ENCODE measurements around the gene ATXN1. TPM values are rescaled to one million over a fixed set of nuclear protein-coding genes. Genes with fewer than 3 reads are reported as not detected.

The ATXN1 gene
- total RNA-seq, 1 experiment from 2014 or later = 8.1 TPM

DNA sequence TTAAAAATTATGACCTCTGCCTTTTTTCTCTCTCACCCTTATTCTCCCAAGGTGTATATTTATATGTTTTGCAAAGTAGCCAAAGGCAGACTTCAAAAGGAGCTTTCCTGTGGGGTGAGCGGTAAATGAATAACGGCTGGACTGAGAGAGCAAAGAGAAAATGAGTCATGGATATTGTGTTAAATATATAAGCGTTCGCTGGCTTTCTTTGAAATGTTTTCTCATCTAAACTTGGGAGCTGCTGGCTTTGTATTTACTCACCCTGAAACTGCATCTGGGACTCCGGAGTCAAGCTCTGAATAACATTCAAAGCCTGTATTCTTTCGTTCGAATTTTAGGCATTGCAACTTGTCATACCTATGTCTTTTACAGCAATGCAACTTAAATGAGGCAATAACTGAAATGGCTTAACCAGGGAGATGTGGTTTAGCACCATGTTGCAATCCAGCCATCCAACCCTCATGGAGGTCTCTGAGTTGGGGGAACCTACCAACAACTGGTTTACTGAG, 32.0 kb downstream of the ATXN1 start:
- ChIA-PET POLR2A (no interaction called here), CTCF (no interaction called here)
- H3K4me1 Mint-ChIP-seq = peaks cover 11% of the 10 kb centered on the region

DNA sequence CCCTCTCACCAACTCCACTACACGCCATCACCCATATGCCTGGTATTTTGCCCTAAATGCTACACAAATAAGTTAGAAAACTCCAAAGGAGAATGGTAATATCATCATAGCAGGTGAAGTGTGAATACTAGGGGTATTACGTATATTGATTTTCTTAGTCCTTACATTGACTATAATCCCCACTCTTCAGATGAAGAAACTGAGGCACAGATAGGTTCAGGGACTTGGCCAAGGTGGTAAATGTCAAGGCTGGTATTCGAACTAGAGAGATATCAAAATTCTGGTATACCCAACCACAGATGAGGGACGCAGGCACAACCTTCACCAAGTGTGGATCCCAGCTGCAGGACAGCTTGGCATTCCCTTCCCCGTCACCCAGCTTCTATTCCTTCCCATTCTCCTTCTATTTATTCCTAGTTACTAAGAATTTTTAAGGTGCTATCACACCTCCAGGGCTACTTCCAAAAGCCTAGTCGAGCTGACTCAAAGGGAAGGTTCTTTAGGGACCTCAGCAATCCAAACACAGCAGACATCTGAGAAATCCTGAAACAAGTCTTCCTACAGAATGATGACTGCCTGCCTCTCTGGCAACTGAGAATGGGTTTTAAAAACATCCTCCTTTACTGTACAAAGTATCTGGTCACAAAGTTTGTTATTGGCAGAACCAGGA, 32.6 kb downstream of the ATXN1 start:
- Mint-ChIP-seq H3K4me3 (no peak overlapping the region), H3K27ac (no peak overlapping the region), H3K4me1 (peaks cover 17% of the 10 kb centered on the region), H3K36me3 (no peaks in the 10 kb centered on the region), H3K9me3 (no peaks in the 10 kb centered on the region), H3K27me3 (ENCODE audit: low read depth) (no peaks in the 10 kb centered on the region)
- CTCF ChIA-PET = no interaction called here
- TF ChIP-seq ZNF423 (CRISPR knock-in tag; IDR thresholded peaks at IDR 0.05) = no peak
- no peak for TF ChIP-seq SOX15 (CRISPR knock-in tag; IDR thresholded peaks at IDR 0.05)
- no peak for TF ChIP-seq PRRX2 (CRISPR knock-in tag; IDR thresholded peaks at IDR 0.05)
- TF ChIP-seq ZNF219 (CRISPR knock-in tag; IDR thresholded peaks at IDR 0.05; ENCODE audit: borderline replicate concordance) = no peak
- no peak for TF ChIP-seq CBFB (CRISPR knock-in tag; IDR thresholded peaks at IDR 0.05; ENCODE audit: low read depth)
- TF ChIP-seq NFYB (CRISPR knock-in tag; conservative IDR thresholded peaks at IDR 0.05; ENCODE audit: low read depth) = no peak
- TF ChIP-seq EMX1 (CRISPR knock-in tag; IDR thresholded peaks at IDR 0.05) = no peak
- no peak for TF ChIP-seq MXD4 (CRISPR knock-in tag; IDR thresholded peaks at IDR 0.05; ENCODE audit: borderline replicate concordance)
- no peak for TF ChIP-seq GABPB1 (CRISPR knock-in tag; IDR thresholded peaks at IDR 0.05)
- TF ChIP-seq ERG (CRISPR knock-in tag; IDR thresholded peaks at IDR 0.05) = no peak
- TF ChIP-seq, protein P1, sequence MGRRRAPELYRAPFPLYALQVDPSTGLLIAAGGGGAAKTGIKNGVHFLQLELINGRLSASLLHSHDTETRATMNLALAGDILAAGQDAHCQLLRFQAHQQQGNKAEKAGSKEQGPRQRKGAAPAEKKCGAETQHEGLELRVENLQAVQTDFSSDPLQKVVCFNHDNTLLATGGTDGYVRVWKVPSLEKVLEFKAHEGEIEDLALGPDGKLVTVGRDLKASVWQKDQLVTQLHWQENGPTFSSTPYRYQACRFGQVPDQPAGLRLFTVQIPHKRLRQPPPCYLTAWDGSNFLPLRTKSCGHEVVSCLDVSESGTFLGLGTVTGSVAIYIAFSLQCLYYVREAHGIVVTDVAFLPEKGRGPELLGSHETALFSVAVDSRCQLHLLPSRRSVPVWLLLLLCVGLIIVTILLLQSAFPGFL (CRISPR knock-in tag; IDR thresholded peaks at IDR 0.05; ENCODE audit: borderline replicate concordance) = no peak
- no peak for TF ChIP-seq RELA (CRISPR knock-in tag; IDR thresholded peaks at IDR 0.05; ENCODE audit: borderline replicate concordance)
- no peak for TF ChIP-seq CREM (CRISPR knock-in tag; IDR thresholded peaks at IDR 0.05)
- no peak for TF ChIP-seq ZNF425 (CRISPR knock-in tag; conservative IDR thresholded peaks at IDR 0.05)
- POLR2A ChIA-PET = no interaction called here
- ATAC-seq (no peak), DNase-seq (ENCODE audit: low spot score) (no peak)

More for the DNA sequence above, 32.0 kb downstream of the ATXN1 start:
- ATAC-seq = no peak
- H3K27me3 Mint-ChIP-seq (ENCODE audit: low read depth) = no peaks in the 10 kb centered on the region
- no peak overlapping the region for H3K4me3 Mint-ChIP-seq
- TF ChIP-seq E2F1 (CRISPR knock-in tag; IDR thresholded peaks at IDR 0.05) (no peak), GABPB1 (CRISPR knock-in tag; IDR thresholded peaks at IDR 0.05) (peak; percentile 94), NR3C1 (CRISPR knock-in tag; conservative IDR thresholded peaks at IDR 0.05; ENCODE audit: low read depth) (no peak)
- H3K36me3 Mint-ChIP-seq = no peaks in the 10 kb centered on the region
- H3K9me3 Mint-ChIP-seq = no peaks in the 10 kb centered on the region
- no peak overlapping the region for H3K27ac Mint-ChIP-seq
- DNase-seq (ENCODE audit: low spot score) = no peak

GRCh38 chr6:16727996-16728395, 33.3 kb downstream of the ATXN1 start:
- TF ChIP-seq TCF7 (CRISPR knock-in tag; IDR thresholded peaks at IDR 0.05; ENCODE audit: low read depth) (no peak), ZNF121 (CRISPR knock-in tag; IDR thresholded peaks at IDR 0.05) (no peak), GABPB1 (CRISPR knock-in tag; IDR thresholded peaks at IDR 0.05) (peak; percentile 67), ZNF425 (CRISPR knock-in tag; conservative IDR thresholded peaks at IDR 0.05) (no peak)
- TF ChIP-seq, protein P2, sequence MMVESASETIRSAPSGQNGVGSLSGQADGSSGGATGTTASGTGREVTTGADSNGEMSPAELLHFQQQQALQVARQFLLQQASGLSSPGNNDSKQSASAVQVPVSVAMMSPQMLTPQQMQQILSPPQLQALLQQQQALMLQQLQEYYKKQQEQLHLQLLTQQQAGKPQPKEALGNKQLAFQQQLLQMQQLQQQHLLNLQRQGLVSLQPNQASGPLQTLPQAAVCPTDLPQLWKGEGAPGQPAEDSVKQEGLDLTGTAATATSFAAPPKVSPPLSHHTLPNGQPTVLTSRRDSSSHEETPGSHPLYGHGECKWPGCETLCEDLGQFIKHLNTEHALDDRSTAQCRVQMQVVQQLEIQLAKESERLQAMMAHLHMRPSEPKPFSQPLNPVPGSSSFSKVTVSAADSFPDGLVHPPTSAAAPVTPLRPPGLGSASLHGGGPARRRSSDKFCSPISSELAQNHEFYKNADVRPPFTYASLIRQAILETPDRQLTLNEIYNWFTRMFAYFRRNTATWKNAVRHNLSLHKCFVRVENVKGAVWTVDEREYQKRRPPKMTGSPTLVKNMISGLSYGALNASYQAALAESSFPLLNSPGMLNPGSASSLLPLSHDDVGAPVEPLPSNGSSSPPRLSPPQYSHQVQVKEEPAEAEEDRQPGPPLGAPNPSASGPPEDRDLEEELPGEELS (CRISPR knock-in tag; IDR thresholded peaks at IDR 0.05) = no peak
- POLR2A ChIA-PET = no interaction called here
- DNase-seq (ENCODE audit: low spot score) (no peak), ATAC-seq (no peak)
- Mint-ChIP-seq H3K36me3 (no peaks in the 10 kb centered on the region), H3K27me3 (ENCODE audit: low read depth) (no peaks in the 10 kb centered on the region), H3K9me3 (no peaks in the 10 kb centered on the region), H3K27ac (no peak overlapping the region; the same call in 1 of the 2 replicates), H3K4me3 (no peak overlapping the region), H3K4me1 (peaks cover 21% of the 10 kb centered on the region)
- CTCF ChIA-PET = no interaction called here

Measured in WTC11 (cell line).